Left ventricle myocardium inferior (tissue), 1 donor: ENCODE results near the gene PDE6B. TPM values are rescaled to one million over a fixed set of nuclear protein-coding genes. Genes with fewer than 3 reads are reported as not detected.
"Not testable (repeated sequence)": the region's sequence is repeated elsewhere in the genome, so short reads cannot be mapped to it uniquely, and the experiment has no call there.

Experiments
- DNase-seq: peaks from one replicate; pipeline ENCODE4 v3.0.0-alpha.2; 2020
- H3K27ac ChIP-seq: fragments of 200-600 bp; replicated peaks from 2 replicates; pipeline ENCODE4 v1.8.0; 2021
- H3K27me3 ChIP-seq: fragments of 200-600 bp; 2 replicates; pipeline ENCODE4 v1.8.0; 2021; ENCODE audit warnings: low read depth
- H3K36me3 ChIP-seq: fragments of 200-600 bp; 2 replicates; pipeline ENCODE4 v1.8.0; 2021
- H3K4me1 ChIP-seq: fragments of 200-600 bp; 2 replicates; pipeline ENCODE4 v1.8.0; 2021
- H3K4me3 ChIP-seq: fragments of 200-600 bp; 2 replicates; pipeline ENCODE4 v1.8.0; 2021; ENCODE audit warnings: mild to moderate bottlenecking, moderate library complexity
- H3K9me3 ChIP-seq: fragments of 200-600 bp; replicated peaks from 2 replicates; pipeline ENCODE4 v1.8.0; 2021
- intact Hi-C: fragments of 100-400 bp; cut with micrococcal nuclease; formaldehyde crosslinking; loops from one replicate; pipeline ENCODE4 v1.11.0; 2022
- total RNA-seq: library from RNA; stranded (reverse); fragmentation: NEBNext Ultra II Directional; extraction: Animal tissue kit (Norgen Biotek cat#: 25700); gene quantifications from one replicate; pipeline ENCODE4 v1.2.1, GENCODE V29; 2021
- TF ChIP-seq, protein P1 (sequence below): fragments of 200-600 bp; IDR thresholded peaks from 2 replicates; pipeline ENCODE4 v1.8.0; 2021; ENCODE audit warnings: antibody characterized with exemption, mild to moderate bottlenecking, borderline replicate concordance
- donor health status: DM: no; HTN: yes; CAD: no; lungs with severe emphysema.

PDE6B gene
- total RNA-seq, 1 donor from 2014 or later, result 2.7 TPM

DNA sequence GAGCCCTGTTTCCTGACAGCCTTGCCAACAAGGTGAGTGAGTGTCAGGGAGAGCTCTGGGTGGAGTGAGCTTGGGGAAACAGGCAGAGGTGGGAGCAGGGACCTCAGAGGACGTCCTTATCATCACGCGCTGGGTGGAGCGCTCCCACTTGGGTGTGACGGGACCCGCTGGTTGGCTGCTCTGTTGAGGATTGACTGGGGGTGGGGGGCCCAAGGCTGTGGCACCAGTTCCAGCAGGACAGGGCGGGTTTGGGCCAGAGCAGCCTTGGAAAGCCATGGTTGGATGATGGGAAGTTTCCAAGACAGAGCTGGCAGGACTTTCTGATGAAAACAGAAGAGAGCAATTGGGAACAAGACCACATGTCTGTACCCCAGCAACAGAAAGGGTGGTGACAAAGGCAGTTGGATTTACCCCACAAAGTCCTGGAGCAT lies 77.3 kb downstream of the PDE6B start:
- no peak overlapping the region for H3K27ac ChIP-seq
- no peak overlapping the region for H3K4me3 ChIP-seq
- no peaks in the 10 kb centered on the region for H3K9me3 ChIP-seq
- no peak for DNase-seq
- H3K27me3 ChIP-seq, result no peaks in the 10 kb centered on the region
- H3K4me1 ChIP-seq, result peaks cover 16% of the 10 kb centered on the region
- TF ChIP-seq, protein P1, sequence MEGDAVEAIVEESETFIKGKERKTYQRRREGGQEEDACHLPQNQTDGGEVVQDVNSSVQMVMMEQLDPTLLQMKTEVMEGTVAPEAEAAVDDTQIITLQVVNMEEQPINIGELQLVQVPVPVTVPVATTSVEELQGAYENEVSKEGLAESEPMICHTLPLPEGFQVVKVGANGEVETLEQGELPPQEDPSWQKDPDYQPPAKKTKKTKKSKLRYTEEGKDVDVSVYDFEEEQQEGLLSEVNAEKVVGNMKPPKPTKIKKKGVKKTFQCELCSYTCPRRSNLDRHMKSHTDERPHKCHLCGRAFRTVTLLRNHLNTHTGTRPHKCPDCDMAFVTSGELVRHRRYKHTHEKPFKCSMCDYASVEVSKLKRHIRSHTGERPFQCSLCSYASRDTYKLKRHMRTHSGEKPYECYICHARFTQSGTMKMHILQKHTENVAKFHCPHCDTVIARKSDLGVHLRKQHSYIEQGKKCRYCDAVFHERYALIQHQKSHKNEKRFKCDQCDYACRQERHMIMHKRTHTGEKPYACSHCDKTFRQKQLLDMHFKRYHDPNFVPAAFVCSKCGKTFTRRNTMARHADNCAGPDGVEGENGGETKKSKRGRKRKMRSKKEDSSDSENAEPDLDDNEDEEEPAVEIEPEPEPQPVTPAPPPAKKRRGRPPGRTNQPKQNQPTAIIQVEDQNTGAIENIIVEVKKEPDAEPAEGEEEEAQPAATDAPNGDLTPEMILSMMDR, result no peak
- intact Hi-C loops, result no loop called here
- H3K36me3 ChIP-seq, result no peaks in the 10 kb centered on the region

DNA sequence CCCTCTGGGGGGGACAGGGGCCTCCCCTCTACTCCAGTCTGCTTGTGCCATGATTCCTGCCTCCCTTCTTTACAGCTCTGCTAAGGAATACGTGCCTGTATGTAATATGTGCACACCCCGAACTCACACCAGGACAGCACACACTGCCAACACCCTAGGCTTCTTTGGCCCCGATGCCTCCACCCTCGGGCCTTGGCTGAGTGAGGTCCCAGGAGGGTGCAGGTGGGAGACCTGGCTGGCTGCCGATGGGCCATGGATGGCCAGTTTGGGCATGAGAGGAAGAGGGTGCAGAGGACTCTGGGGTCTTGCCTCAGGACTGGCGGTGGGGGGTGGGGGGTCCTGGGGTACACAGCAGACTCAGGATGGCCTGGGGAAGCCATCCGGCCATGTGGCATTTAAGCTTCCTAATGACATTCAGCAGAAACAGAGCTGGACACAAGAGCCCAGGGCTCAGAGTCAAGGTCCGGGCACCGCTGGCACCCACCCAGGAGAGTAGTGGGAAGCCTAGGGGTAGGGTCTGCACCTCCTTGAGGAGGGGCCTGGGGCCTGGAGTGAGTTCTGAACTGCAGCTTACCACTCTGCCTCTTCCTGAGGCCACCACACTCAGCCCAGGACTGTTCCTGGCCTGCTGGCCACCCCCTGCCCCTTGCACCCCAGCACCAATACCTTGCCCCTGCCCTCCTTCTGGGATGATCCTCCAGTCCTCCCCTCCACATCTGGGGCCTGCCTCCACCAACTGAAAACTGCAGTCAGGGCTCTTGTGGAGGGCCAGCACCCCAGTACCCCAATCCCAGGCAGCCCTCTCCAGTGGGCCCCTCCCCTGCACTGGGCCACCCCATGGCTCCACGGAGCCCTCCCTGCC lies 78.2 kb downstream of the PDE6B start:
- intact Hi-C loops, result no loop called here
- H3K9me3 ChIP-seq, result no peaks in the 10 kb centered on the region
- peaks cover 23% of the 10 kb centered on the region for H3K4me1 ChIP-seq
- no peaks in the 10 kb centered on the region for H3K36me3 ChIP-seq
- no peaks in the 10 kb centered on the region for H3K27me3 ChIP-seq
- TF ChIP-seq, protein P1, result no peak
- no peak for DNase-seq
- H3K27ac ChIP-seq, result no peak overlapping the region
- no peak overlapping the region for H3K4me3 ChIP-seq

DNA sequence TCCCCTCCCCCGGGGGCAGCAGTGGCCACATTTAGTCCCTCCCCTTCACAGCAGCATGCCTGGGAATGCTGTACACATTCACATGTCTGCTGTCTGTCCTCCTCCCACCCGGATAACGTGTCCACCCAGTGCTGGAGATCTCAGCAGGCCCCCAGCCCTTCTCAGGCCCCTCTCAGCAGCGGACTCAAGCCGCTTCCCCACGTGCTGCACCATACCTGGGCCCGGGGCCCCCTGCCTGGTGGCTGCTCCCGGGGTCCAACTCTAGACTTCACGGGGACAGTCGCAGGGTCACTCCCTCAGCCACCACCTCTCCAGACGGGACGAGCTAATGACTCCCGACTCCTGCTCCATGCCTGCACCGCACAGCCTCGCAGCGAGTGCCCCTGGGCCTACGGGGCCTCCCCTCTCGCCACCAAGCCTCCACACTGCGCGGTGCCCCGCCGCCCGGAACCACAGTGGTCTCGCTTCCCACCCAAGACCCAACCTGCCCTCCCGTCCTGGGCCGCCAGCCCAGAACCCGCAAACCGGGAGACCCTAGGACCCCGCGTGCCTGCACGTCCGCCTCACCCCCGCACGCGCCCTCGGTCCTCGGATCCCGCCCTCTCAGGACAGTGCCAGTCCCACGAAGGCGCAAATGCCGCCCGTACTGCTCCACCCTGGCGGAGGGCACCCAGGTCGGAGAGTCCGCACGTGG lies 79.0 kb downstream of the PDE6B start:
- Histone ChIP-seq H3K4me1 (peaks cover 31% of the 10 kb centered on the region), H3K4me3 (no peak overlapping the region), H3K27me3 (no peaks in the 10 kb centered on the region), H3K36me3 (no peaks in the 10 kb centered on the region), H3K27ac (no peak overlapping the region), H3K9me3 (no peaks in the 10 kb centered on the region)
- TF ChIP-seq, protein P1, result no peak
- intact Hi-C loops, result no loop called here
- DNase-seq, result no peak

DNA sequence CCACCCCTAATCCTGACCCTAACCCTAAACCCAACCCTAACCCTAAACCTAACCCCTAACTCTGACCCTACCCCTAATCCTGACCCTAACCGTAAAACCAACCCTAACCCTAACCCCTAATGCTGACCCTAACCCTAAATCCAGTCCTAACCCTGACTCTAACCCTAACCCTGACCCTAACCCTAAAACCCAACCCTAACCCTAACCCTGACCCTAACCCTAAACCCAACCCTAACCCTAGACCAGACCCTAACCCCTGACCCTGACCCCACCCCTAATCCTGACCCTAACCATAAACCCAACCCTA lies 79.6 kb downstream of the PDE6B start:
- Histone ChIP-seq H3K27ac (peak overlapping the region; percentile 87), H3K27me3 (no peaks in the 10 kb centered on the region), H3K9me3 (no peaks in the 10 kb centered on the region), H3K36me3 (no peaks in the 10 kb centered on the region), H3K4me1 (peaks cover 36% of the 10 kb centered on the region), H3K4me3 (peak overlapping the region; percentile 99)
- DNase-seq, result no peak
- intact Hi-C loops, result no loop called here
- TF ChIP-seq, protein P1, result no peak

DNA sequence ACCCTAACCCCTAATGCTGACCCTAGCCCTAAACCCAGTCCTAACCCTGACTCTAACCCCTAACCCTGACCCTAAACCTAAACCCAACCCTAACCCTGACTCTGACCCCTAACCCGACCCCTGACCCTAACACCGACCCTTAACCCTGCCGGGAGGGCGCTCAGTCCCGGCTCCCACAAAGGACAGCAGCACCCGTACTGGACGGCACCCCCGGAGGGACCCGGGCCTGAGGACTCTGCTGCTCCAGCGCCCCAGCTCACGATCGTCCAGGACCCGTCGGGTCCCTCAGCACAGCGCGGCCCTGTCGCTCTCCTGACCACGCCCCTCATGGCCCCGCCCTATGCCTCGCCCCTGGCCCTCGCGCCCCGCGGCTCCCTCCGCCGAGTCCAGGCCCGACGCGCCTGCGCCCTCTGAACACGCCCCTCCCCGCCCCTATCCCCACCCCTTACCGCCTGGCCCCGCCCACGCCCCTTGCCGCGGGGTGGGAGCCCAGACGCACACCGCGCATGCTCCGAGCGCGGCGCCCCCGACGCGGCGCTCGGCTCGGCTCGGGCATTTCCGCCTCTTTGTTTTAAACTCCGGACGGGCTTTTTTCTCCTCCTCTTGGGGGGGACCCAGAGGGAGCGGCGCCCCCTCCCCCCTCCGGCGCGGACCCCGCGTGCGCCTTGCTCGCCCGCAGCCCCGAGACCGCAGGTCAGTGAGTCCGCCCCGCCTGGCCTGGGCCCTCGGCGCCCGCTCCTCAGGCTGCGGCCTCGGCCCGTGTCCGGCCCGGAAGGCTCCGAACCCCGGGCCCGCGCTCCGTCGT lies 80.1 kb downstream of the PDE6B start, which contains the start of gene PCGF3:
Gene PCGF3, plus strand, starts transcription at position 555 of the 805 bp plus-strand sequence. CDS start 27,849 bp downstream, outside the sequence.
- H3K9me3 ChIP-seq, result no peaks in the 10 kb centered on the region
- intact Hi-C loops, result no loop called here
- H3K36me3 ChIP-seq, result no peaks in the 10 kb centered on the region
- H3K27ac ChIP-seq, result peak within 1 kb of the TSS; percentile 87
- peak; percentile 97 for DNase-seq
- H3K4me1 ChIP-seq, result peaks cover 40% of the 10 kb centered on the region
- TF ChIP-seq, protein P1, result no peak
- no peaks in the 10 kb centered on the region for H3K27me3 ChIP-seq
- peak within 1 kb of the TSS; percentile 99 for H3K4me3 ChIP-seq

DNA sequence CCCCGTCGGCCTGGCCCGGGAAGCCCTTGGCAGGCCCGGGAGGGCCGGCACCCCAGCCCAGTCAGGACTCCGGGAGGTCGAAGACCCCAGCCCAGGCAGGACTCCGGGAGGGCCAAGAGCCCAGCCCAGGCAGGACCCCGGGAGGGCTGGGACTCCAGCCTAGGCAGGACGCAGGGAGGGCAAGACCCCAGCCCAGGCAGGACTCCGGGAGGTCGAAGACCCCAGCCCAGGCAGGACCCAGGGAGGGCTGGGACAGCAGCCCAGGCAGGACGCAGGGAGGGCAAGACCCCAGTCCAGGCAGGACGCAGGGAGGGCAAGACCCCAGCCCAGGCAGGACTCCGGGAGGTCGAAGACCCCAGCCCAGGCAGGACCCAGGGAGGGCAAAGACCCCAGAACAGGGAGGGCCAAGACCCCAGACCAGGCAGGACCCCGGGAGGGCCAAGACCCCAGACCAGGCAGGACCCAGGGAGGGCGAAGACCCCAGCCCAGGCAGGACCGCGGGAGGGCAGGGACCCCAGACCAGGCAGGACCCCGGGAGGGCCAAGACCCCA lies 80.8 kb downstream of the PDE6B start:
- intact Hi-C loops, result not testable (repeated sequence)

More for the DNA sequence above, 80.8 kb downstream of the PDE6B start:
- H3K9me3 ChIP-seq, H3K27me3 ChIP-seq, DNase-seq, H3K36me3 ChIP-seq: not testable (repeated sequence)
- Histone ChIP-seq H3K27ac (peak overlapping the region; percentile 87), H3K4me3 (peak overlapping the region; percentile 99), H3K4me1 (peaks cover 40% of the 10 kb centered on the region)
